ENCODE data around the gene CAPN3.

CAPN3 gene

DNA sequence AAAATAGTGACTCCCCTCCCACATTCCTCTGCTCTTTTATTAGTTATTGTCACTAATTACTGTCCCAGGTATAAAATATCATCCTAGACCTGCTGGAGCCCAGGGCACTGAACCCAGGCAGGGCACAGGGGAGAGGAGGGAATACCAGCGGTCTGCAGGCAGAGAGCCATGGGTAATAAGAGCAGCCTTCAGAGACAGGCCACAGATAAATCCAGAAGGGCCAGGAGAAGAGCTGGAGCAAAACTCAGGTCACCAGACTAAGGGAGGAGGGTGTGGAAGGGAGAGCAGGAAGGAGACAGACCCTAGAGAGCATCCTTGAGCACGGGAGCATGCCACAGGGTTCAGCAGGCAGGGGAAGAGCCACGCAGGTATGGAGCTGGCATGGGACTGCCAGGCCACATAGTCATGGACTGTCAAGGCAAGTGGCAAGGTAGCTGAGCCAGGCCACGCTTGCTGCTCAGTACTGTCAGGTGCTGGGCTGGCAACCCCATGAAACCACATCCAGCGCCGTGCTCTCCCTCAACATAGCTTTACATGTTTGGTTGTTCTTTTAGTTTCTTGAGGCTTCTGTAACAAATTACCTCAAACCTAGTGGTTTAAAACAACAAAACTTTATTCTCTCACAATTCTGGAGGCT is 15.6 kb upstream of the CAPN3 start:
- no peak for DNase-seq (ENCODE audit: low read depth in 2 of 2)
- TF ChIP-seq CTCF (IDR thresholded peaks at IDR 0.05; ENCODE audit: low read depth, low read length): no peak

DNA sequence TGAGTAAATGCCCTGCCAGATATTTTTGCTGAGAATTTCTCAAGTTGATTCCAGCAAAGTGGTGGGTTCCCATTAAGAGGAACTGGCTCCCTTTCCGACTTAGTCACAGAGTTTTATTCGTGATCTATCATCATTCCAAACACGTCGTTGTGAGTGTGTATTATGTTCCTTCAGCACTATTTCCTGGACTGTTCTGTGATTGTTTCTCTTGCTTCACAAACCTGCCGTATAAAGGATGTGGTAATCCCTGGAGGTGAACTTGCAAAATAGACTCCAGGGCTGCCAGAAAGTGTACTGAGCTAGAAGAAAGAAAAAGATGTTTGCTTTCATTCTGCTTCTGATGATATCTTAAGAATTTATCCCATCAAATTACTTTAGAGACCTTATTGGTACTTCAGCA is 14.5 kb upstream of the CAPN3 start:
- no peak for TF ChIP-seq CTCF (IDR thresholded peaks at IDR 0.05; ENCODE audit: low read depth, low read length)
- H3K4me3 ChIP-seq (replicated peaks in 1 of 2; ENCODE audit: low read depth in 2 of 2, low read length in 2 of 2): no peak overlapping the region
- peak; percentile 91 to 96 for DNase-seq (ENCODE audit: low read depth in 2 of 2)

More for the DNA sequence above, 15.6 kb upstream of the CAPN3 start:
- no peak overlapping the region for H3K4me3 ChIP-seq (replicated peaks in 1 of 2; ENCODE audit: low read depth in 2 of 2, low read length in 2 of 2)

DNA sequence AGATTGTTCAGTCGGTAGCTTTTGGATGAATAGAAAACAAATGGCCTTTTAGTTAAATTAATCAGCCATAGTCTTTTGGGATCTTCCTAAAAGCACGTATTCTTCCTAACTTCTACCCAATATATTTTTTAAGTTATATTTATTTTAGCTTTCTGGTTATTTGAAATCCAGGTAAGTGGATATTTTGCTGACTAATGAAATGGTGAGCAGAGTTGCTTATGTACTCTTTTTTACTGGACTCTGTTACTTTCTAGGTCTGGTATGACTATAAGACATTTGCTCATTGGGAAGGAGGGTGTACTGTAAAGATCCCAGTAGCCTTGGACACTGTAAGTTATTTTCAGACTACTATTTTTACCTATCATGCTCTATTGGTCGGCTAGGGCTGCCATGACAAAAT is 13.8 kb upstream of the CAPN3 start:
- TF ChIP-seq CTCF (IDR thresholded peaks at IDR 0.05; ENCODE audit: low read depth, low read length): no peak
- no peak for DNase-seq (ENCODE audit: low read depth in 2 of 2)
- H3K4me3 ChIP-seq (replicated peaks in 1 of 2; ENCODE audit: low read depth in 2 of 2, low read length in 2 of 2): no peak overlapping the region

DNA sequence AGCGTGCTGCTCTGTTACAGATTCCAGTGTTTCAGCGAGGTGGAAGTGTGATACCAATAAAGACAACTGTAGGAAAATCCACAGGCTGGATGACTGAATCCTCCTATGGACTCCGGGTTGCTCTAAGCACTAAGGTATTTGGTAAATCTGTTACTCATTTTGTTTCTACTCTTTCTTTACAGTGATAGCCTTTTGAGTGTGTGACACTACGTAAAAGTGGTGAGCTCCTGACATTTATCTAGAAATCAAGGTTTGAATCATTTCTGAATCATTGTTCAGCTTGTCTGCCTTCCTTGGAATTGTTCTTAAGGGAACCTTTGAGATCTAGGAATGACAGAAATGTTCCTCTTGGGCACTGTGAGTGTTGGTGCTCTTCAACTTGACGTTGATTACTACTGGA is 11.2 kb upstream of the CAPN3 start:
- TF ChIP-seq CTCF (IDR thresholded peaks at IDR 0.05; ENCODE audit: low read depth, low read length): no peak
- DNase-seq (ENCODE audit: low read depth in 2 of 2): peak; percentile 27 to 88
- H3K4me3 ChIP-seq (replicated peaks in 1 of 2; ENCODE audit: low read depth in 2 of 2, low read length in 2 of 2): no peak overlapping the region

DNA sequence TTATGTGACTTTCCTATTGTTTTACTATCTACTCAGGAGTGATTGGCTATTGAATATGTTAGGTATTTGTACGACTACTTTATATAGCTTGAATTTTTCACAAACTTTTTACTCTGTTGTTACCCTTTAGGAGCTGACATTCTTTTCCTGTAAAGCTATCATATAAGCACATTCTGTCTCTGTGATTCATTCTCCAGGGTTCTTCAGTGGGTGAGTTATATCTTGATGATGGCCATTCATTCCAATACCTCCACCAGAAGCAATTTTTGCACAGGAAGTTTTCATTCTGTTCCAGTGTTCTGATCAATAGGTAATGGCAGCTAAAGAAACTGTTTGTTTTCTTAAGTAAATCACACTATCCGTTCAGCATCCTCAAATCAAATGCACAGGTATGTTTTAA is 10.1 kb upstream of the CAPN3 start:
- DNase-seq (ENCODE audit: low read depth in 2 of 2): peak; percentile 33 to 81
- no peak overlapping the region for H3K4me3 ChIP-seq (replicated peaks in 1 of 2; ENCODE audit: low read depth in 2 of 2, low read length in 2 of 2)
- no peak for TF ChIP-seq CTCF (IDR thresholded peaks at IDR 0.05; ENCODE audit: low read depth, low read length)

- TF ChIP-seq CTCF (IDR thresholded peaks at IDR 0.05; ENCODE audit: low read depth, low read length): no peak
- H3K4me3 ChIP-seq (replicated peaks in 1 of 2; ENCODE audit: low read depth in 2 of 2, low read length in 2 of 2): no peak overlapping the region
- peak in 1 of 2 donors; percentile 70 for DNase-seq (ENCODE audit: low read depth in 2 of 2)
These were observed 6.9 kb upstream of the CAPN3 start for GRCh38 chr15:42352401-42352800.

GRCh38 chr15:42353061-42353460 is 6.2 kb upstream of the CAPN3 start:
- no peak for DNase-seq (ENCODE audit: low read depth in 2 of 2)
- no peak for TF ChIP-seq CTCF (IDR thresholded peaks at IDR 0.05; ENCODE audit: low read depth, low read length)
- no peak overlapping the region for H3K4me3 ChIP-seq (replicated peaks in 1 of 2; ENCODE audit: low read depth in 2 of 2, low read length in 2 of 2)
